Smooth muscle cell (in vitro differentiated cells): ENCODE measurements around the gene RBM27. TPM values are rescaled to one million over a fixed set of nuclear protein-coding genes. Genes with fewer than 3 reads are reported as not detected.

Experiments used
- DNase-seq: peaks from one replicate; lab custom pipeline; 2025; ENCODE audit not compliant: unreplicated experiment; lab: John Stamatoyannopoulos, UW
- H2AFZ ChIP-seq: fragments of 200-600 bp; sonication (generic); 2 replicates; pipeline ENCODE4 v1.6.0; 2016; ENCODE audit warnings: antibody characterized with exemption, low read depth, mild to moderate bottlenecking
- H3F3A ChIP-seq: fragments of 200-600 bp; sonication (generic); 2 replicates; pipeline ENCODE4 v1.6.0; 2017; ENCODE audit warnings: antibody characterized with exemption, low read depth
- H3K27ac ChIP-seq: fragments of 200-600 bp; sonication (generic); 2 replicates; pipeline ENCODE4 v1.5.1; 2016; ENCODE audit warnings: low read depth, mild to moderate bottlenecking
- H3K27me3 ChIP-seq: fragments of 200-600 bp; sonication (generic); 2 replicates; pipeline ENCODE4 v1.6.1; 2016; ENCODE audit warnings: low read depth, mild to moderate bottlenecking
- H3K36me3 ChIP-seq: fragments of 200-600 bp; sonication (generic); 2 replicates; pipeline ENCODE4 v1.5.1; 2016; ENCODE audit warnings: low read depth
- H3K4me1 ChIP-seq: fragments of 200-600 bp; sonication (generic); 2 replicates; pipeline ENCODE4 v1.5.1; 2016; ENCODE audit warnings: low read depth
- H3K4me2 ChIP-seq: fragments of 200-600 bp; sonication (generic); 2 replicates; pipeline ENCODE4 v1.6.0; 2016; ENCODE audit warnings: mild to moderate bottlenecking
- H3K4me3 ChIP-seq: fragments of 200-600 bp; sonication (generic); 2 replicates; pipeline ENCODE4 v1.5.1; 2016; ENCODE audit warnings: mild to moderate bottlenecking
- H3K79me2 ChIP-seq: fragments of 200-600 bp; sonication (generic); 2 replicates; pipeline ENCODE4 v1.6.0; 2016; ENCODE audit warnings: low read depth, mild to moderate bottlenecking
- H3K9ac ChIP-seq: fragments of 200-600 bp; sonication (generic); 2 replicates; pipeline ENCODE4 v1.6.0; 2016; ENCODE audit warnings: low read depth
- H3K9me3 ChIP-seq: fragments of 200-600 bp; sonication (generic); replicated peaks from 2 replicates; pipeline ENCODE4 v1.5.1; 2016; ENCODE audit warnings: low read depth
- H4K20me1 ChIP-seq: fragments of 200-600 bp; sonication (generic); 2 replicates; pipeline ENCODE4 v1.6.0; 2016; ENCODE audit warnings: low read depth
- CTCF ChIP-seq: fragments of 200-600 bp; sonication (generic); IDR thresholded peaks from 2 replicates; pipeline ENCODE4 v1.5.1; 2017; ENCODE audit warnings: borderline replicate concordance, mild to moderate bottlenecking, antibody characterized with exemption; ENCODE audit not compliant: insufficient read depth, poor library complexity, severe bottlenecking
- WGBS: methylation state at CpG from one replicate; pipeline ENCODE4 v1.1.7; 2016; ENCODE audit warnings: low lambda C conversion rate; 5-methylcytosine and 5-hydroxymethylcytosine counted together
- polyA plus RNA-seq: library from polyadenylated mRNA; unstranded; fragments of >200 nt; fragmentation: Nextera tagmentation; extraction: Ambion mirVana; gene quantifications from 2 replicates; pipeline ENCODE4 v1.2.1, GENCODE V29; 2016
- total RNA-seq: library from RNA; depleted of rRNA; stranded (reverse); fragments of >200 nt; gene quantifications from 2 replicates; pipeline ENCODE4 v1.2.3, GENCODE V29; 2014

Gene RBM27
- total and polyA plus RNA-seq, 2 experiments from 2014 or later: 2.5 to 25.6 TPM

- Histone ChIP-seq H3K4me2 (peak overlapping the region; percentile 93), H3F3A (no peaks in the 10 kb centered on the region), H3K9ac (no peak overlapping the region), H3K27ac (no peak overlapping the region), H3K4me3 (peak overlapping the region; percentile 94), H3K79me2 (peaks cover 72% of the 10 kb centered on the region), H2AFZ (no peak overlapping the region), H3K4me1 (peaks cover 19% of the 10 kb centered on the region), H3K9me3 (no peaks in the 10 kb centered on the region), H3K36me3 (no peaks in the 10 kb centered on the region), H3K27me3 (no peaks in the 10 kb centered on the region), H4K20me1 (peaks cover 54% of the 10 kb centered on the region)
- 93% methylated on average over 11 of the region's 11 CpGs for WGBS
- no peak for DNase-seq
- TF ChIP-seq CTCF: no peak
Measured at GRCh38 chr5:146205499-146206202, 2.2 kb downstream of the RBM27 start.

- Histone ChIP-seq H3K36me3 (no peaks in the 10 kb centered on the region), H3K27ac (no peak overlapping the region), H4K20me1 (peaks cover 60% of the 10 kb centered on the region), H3K4me3 (no peak overlapping the region), H3K79me2 (peaks cover 78% of the 10 kb centered on the region), H3K27me3 (no peaks in the 10 kb centered on the region), H3K9ac (no peak overlapping the region), H3F3A (no peaks in the 10 kb centered on the region), H2AFZ (no peak overlapping the region), H3K4me1 (peaks cover 19% of the 10 kb centered on the region), H3K4me2 (peak overlapping the region; percentile 93), H3K9me3 (no peaks in the 10 kb centered on the region)
- DNase-seq: no peak
- WGBS: 79% methylated on average over 2 of the region's 2 CpGs
- no peak for TF ChIP-seq CTCF
Measured at GRCh38 chr5:146206257-146206656, 2.9 kb downstream of the RBM27 start.

- 93% methylated on average over 3 of the region's 3 CpGs for WGBS
- Histone ChIP-seq H3K4me3 (no peak overlapping the region), H2AFZ (no peak overlapping the region), H3K9ac (no peak overlapping the region), H3K4me1 (peaks cover 12% of the 10 kb centered on the region), H3K27me3 (no peaks in the 10 kb centered on the region), H3K27ac (no peak overlapping the region), H3K9me3 (no peaks in the 10 kb centered on the region), H3K36me3 (no peaks in the 10 kb centered on the region), H3K79me2 (peaks cover 99% of the 10 kb centered on the region), H3F3A (no peaks in the 10 kb centered on the region), H3K4me2 (no peak overlapping the region), H4K20me1 (peaks cover 88% of the 10 kb centered on the region)
- no peak for DNase-seq
- peak; percentile 18 for TF ChIP-seq CTCF
Measured at GRCh38 chr5:146208916-146209522, 5.6 kb downstream of the RBM27 start.
